CD14-positive monocyte (primary cell): ENCODE measurements around the gene MCRIP1. TPM values are rescaled to one million over a fixed set of nuclear protein-coding genes. Genes with fewer than 3 reads are reported as not detected.

Source experiments
- DNase-seq, 3 donors: peaks; one replicate each; pipeline ENCODE4 v3.0.0-alpha.2; 2011 to 2022
- H2AFZ ChIP-seq: 2 replicates; pipeline ENCODE4 v1.6.0; 2012; ENCODE audit warnings: mild to moderate bottlenecking, low read depth, low read length, inconsistent platforms; ENCODE audit not compliant: insufficient read depth, poor library complexity, severe bottlenecking
- H3K27ac ChIP-seq, 2 donors: 1 replicate in 1 of 2; 2 replicates in 1 of 2; pipeline ENCODE4 v1.5.1; 2012 to 2013; ENCODE audit warnings: low read length in 2 of 2, control low read depth in 1 of 2, inconsistent platforms in 1 of 2, low read depth in 1 of 2, mild to moderate bottlenecking in 1 of 2
- H3K27me3 ChIP-seq, 2 donors: one replicate each; pipeline versions ENCODE4 v1.6.0 to v1.6.1; 2011 to 2013; ENCODE audit warnings: low read length in 2 of 2; ENCODE audit not compliant: control insufficient read depth in 2 of 2, insufficient read depth in 2 of 2
- H3K36me3 ChIP-seq, 2 donors: replicated peaks in 1 of 2; 1 replicate in 1 of 2; 2 replicates in 1 of 2; pipeline versions ENCODE4 v1.5.1 to v1.6.1; 2012 to 2013; ENCODE audit warnings: low read length in 2 of 2, control low read depth in 1 of 2, inconsistent platforms in 1 of 2, mild to moderate bottlenecking in 1 of 2; ENCODE audit not compliant: insufficient read depth in 2 of 2, control insufficient read depth in 1 of 2
- H3K4me1 ChIP-seq, 2 donors: 1 replicate in 1 of 2; 2 replicates in 1 of 2; pipeline versions ENCODE4 v1.5.1 to v1.6.1; 2012 to 2013; ENCODE audit warnings: low read length in 2 of 2, control low read depth in 1 of 2, inconsistent platforms in 1 of 2, mild to moderate bottlenecking in 1 of 2, moderate library complexity in 1 of 2; ENCODE audit not compliant: insufficient read depth in 2 of 2, control insufficient read depth in 1 of 2
- H3K4me2 ChIP-seq: replicated peaks from 2 replicates; pipeline ENCODE3; 2012; ENCODE audit warnings: low read length, moderate library complexity, mild to moderate bottlenecking; ENCODE audit not compliant: poor library complexity, severe bottlenecking; ENCODE audit errors: extremely low read depth
- H3K4me3 ChIP-seq, 3 experiments: fragments of 200-600 bp in 1 of 3; sonication (generic) in 1 of 3; replicated peaks in 1 of 3; 1 replicate in 2 of 3; 2 replicates in 1 of 3; pipeline ENCODE4 v1.5.1; 2011 to 2013; ENCODE audit warnings: low read length in 3 of 3, mild to moderate bottlenecking in 3 of 3, control low read depth in 2 of 3, low read depth in 2 of 3, inconsistent platforms in 1 of 3, moderate library complexity in 1 of 3
- H3K79me2 ChIP-seq: 2 replicates; pipeline ENCODE4 v1.6.0; 2012; ENCODE audit warnings: mild to moderate bottlenecking, control low read depth, inconsistent platforms, low read length, moderate library complexity; ENCODE audit not compliant: insufficient read depth
- H3K9ac ChIP-seq: 2 replicates; pipeline ENCODE4 v1.6.0; 2017; ENCODE audit warnings: low read length, mild to moderate bottlenecking; ENCODE audit not compliant: insufficient read depth, poor library complexity, severe bottlenecking
- H3K9me3 ChIP-seq, 2 donors: replicated peaks in 1 of 2; 1 replicate in 1 of 2; 2 replicates in 1 of 2; pipeline versions ENCODE4 v1.5.1 to v1.6.1; 2012 to 2013; ENCODE audit warnings: low read length in 2 of 2, control low read depth in 1 of 2; ENCODE audit not compliant: control insufficient read depth in 1 of 2, insufficient read depth in 1 of 2
- H4K20me1 ChIP-seq: 2 replicates; pipeline ENCODE4 v1.6.0; 2012; ENCODE audit warnings: mild to moderate bottlenecking, low read length, control low read depth, moderate library complexity; ENCODE audit not compliant: insufficient read depth
- H3K27ac Mint-ChIP-seq, 7 donors: one replicate each; pipeline ENCODE4 v1.8.0; 2020; ENCODE audit warnings: mild to moderate bottlenecking in 7 of 7, mixed read lengths in 7 of 7, moderate library complexity in 6 of 7, inconsistent platforms in 2 of 7
- H3K27me3 Mint-ChIP-seq, 3 donors: one replicate each; pipeline ENCODE4 v1.8.0; 2021 to 2022; ENCODE audit warnings: low read depth in 3 of 3, mild to moderate bottlenecking in 3 of 3, mixed read lengths in 3 of 3, moderate library complexity in 3 of 3, inconsistent platforms in 1 of 3
- H3K36me3 Mint-ChIP-seq, 2 donors: one replicate each; pipeline ENCODE4 v1.8.0; 2020; ENCODE audit warnings: mixed read lengths in 2 of 2, inconsistent platforms in 1 of 2, mild to moderate bottlenecking in 1 of 2
- H3K4me1 Mint-ChIP-seq: one replicate; pipeline ENCODE4 v1.8.0; 2020; ENCODE audit warnings: mild to moderate bottlenecking, mixed read lengths
- H3K4me3 Mint-ChIP-seq, 2 donors: one replicate each; pipeline ENCODE4 v1.8.0; 2020; ENCODE audit warnings: mild to moderate bottlenecking in 2 of 2, mixed read lengths in 2 of 2, moderate library complexity in 1 of 2
- H3K9me3 Mint-ChIP-seq, 7 donors: one replicate each; pipeline ENCODE4 v1.8.0; 2020 to 2022; ENCODE audit warnings: mixed read lengths in 7 of 7, mild to moderate bottlenecking in 6 of 7, moderate library complexity in 6 of 7, inconsistent platforms in 2 of 7
- CTCF ChIP-seq: fragments of 200-600 bp; IDR thresholded peaks from one replicate; pipeline ENCODE4 v1.8.0; 2022; ENCODE audit warnings: antibody characterized with exemption, mild to moderate bottlenecking
- WGBS: methylation state at CpG from one replicate; pipeline ENCODE4 v1.1.5; 2013; ENCODE audit warnings: missing lambda C conversion rate; ENCODE audit not compliant: insufficient coverage; 5-methylcytosine and 5-hydroxymethylcytosine counted together
- intact Hi-C, 2 donors: fragments of 100-400 bp; cut with micrococcal nuclease; formaldehyde crosslinking; loops; one replicate each; pipeline versions ENCODE4 v1.15.0 to v1.15.1; 2023
- polyA plus RNA-seq, 3 donors: library from polyadenylated mRNA; depleted of rRNA in 1 of 3; unstranded in 2 of 3; stranded (reverse) in 1 of 3; fragments of 300-500 nt in 2 of 3; fragments of >200 nt in 1 of 3; fragmentation: Illumina TruSeq in 2 of 3; gene quantifications; 1 replicate in 2 of 3; 2 replicates in 1 of 3; pipeline ENCODE4 v1.2.3, GENCODE V29; 2012 to 2021

The MCRIP1 gene
- polyA plus RNA-seq, 3 donors: 48.4 to 63.0 (median 48.5) TPM

- H3K27ac Mint-ChIP-seq: peak overlapping the region in 6 of 7 donors; percentile 4 to 61 (median 38)
- H3K4me1 ChIP-seq: no peaks in the 10 kb centered on the region
- no peaks in the 10 kb centered on the region for H3K9me3 ChIP-seq
- H3K4me3 ChIP-seq: no peak overlapping the region
- TF ChIP-seq CTCF: no peak
- H3K4me2 ChIP-seq: no peak overlapping the region
- WGBS: 94% methylated on average over 24 of the region's 24 CpGs
- H3K9ac ChIP-seq: no peak overlapping the region
- H3K4me3 Mint-ChIP-seq: no peak overlapping the region
- peaks cover 59 to 88% of the 10 kb centered on the region in 2 donors for H3K36me3 Mint-ChIP-seq
- H3K9me3 Mint-ChIP-seq: peaks cover 0 to 2% (median 0%) of the 10 kb centered on the region in 7 donors
- no peak overlapping the region for H2AFZ ChIP-seq
- no peak for DNase-seq
- peaks cover 25% of the 10 kb centered on the region for H3K79me2 ChIP-seq
- H4K20me1 ChIP-seq: peaks cover 45% of the 10 kb centered on the region
- intact Hi-C loops: no loop called here
- no peaks in the 10 kb centered on the region for H3K27me3 ChIP-seq
- H3K36me3 ChIP-seq: peaks cover 78% of the 10 kb centered on the region in 2 donors
- H3K27me3 Mint-ChIP-seq: no peaks in the 10 kb centered on the region
- H3K27ac ChIP-seq: peak overlapping the region in 1 of 2 donors; percentile 26
- H3K4me1 Mint-ChIP-seq: peaks cover 1% of the 10 kb centered on the region
Observed at GRCh38 chr17:81846743-81847689, 13.9 kb upstream of the MCRIP1 start.

GRCh38 chr17:81845881-81846742, 13.0 kb upstream of the MCRIP1 start:
- peaks cover 0 to 2% (median 0%) of the 10 kb centered on the region in 7 donors for H3K9me3 Mint-ChIP-seq
- peaks cover 36% of the 10 kb centered on the region for H4K20me1 ChIP-seq
- no peak for TF ChIP-seq CTCF
- H3K4me2 ChIP-seq: no peak overlapping the region
- peaks cover 0 to 1% (median 0%) of the 10 kb centered on the region in 3 donors for H3K27me3 Mint-ChIP-seq
- peak overlapping the region in 1 of 2 donors; percentile 20 for H3K27ac ChIP-seq
- peaks cover 5 to 6% of the 10 kb centered on the region in 2 donors for H3K4me1 ChIP-seq
- no peak overlapping the region for H3K9ac ChIP-seq
- H3K36me3 Mint-ChIP-seq: peaks cover 50 to 82% of the 10 kb centered on the region in 2 donors
- 97% methylated on average over 29 of the region's 38 CpGs for WGBS
- no peak overlapping the region for H2AFZ ChIP-seq
- peak overlapping the region in 5 of 7 donors; percentile 37 to 61 (median 55) for H3K27ac Mint-ChIP-seq
- peaks cover 69% of the 10 kb centered on the region in 2 donors for H3K36me3 ChIP-seq
- no peaks in the 10 kb centered on the region for H3K9me3 ChIP-seq
- H3K4me1 Mint-ChIP-seq: peaks cover 10% of the 10 kb centered on the region
- no peaks in the 10 kb centered on the region for H3K27me3 ChIP-seq
- no peak for DNase-seq
- peaks cover 16% of the 10 kb centered on the region for H3K79me2 ChIP-seq
- H3K4me3 Mint-ChIP-seq: no peak overlapping the region
- H3K4me3 ChIP-seq: no peak overlapping the region
- intact Hi-C loops: no loop called here
